HG03108 (cell line): ENCODE data around the gene CWC15.
"Not testable (repeated sequence)": the region's sequence is repeated elsewhere in the genome, so short reads cannot be mapped to it uniquely, and the experiment has no call there.

Experiments
- ATAC-seq: cut with Tn5 transposase; IDR thresholded peaks from one replicate; pipeline ENCODE4 v1.9.1; 2021; ENCODE audit warnings: moderate library complexity; ENCODE audit not compliant: unreplicated experiment

CWC15 gene

DNA sequence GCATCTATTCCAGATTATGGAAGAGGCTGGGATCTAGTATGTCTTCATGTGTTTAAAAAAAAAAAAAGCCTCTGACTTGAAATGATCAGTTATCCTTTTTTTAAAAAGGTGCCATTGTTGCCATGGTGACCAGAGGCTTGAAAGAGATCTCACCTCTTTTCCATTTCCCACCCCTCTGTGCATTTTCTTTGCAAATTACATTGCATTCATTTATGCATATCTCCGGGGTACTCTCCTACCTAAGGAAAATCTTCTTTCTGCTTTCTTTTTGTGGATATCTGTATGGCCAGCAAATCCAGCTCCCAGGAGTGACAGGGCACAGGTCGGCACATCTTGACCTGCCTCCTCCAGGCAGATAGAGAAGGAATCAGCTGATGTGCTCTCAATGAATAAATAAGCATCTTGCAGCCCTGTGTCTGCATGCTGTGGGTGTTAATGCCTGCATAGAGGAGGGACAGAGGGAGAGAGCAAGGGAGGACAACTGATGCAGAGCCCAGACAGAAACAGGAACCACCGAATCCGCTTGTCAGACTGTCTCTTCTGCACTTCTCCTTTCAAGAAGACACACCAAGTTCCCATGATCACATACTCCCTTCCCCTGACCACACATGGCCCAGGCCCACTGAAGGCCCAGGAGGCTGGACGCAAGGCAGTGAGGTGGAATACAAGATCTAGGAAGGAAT is 50.9 kb downstream of the CWC15 start:
- no peak for ATAC-seq

DNA sequence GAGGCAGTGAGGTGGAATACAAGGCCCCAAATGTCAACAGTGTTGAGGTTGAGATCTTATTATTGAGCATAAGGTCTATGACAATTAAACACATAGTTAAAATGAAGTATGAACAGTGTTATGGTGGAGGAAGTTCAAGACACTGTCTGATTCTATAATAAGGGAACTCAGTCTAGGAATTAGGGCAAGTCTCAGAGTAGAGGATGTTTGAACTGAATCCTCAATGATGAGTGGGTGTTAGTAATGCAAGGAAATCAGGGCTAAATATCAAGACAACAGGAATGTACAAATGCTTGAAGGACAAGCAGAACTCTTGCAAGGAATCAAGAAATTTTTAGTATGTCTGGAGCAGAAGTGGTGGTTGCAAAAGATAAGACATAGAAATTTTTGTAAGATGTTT is 53.0 kb downstream of the CWC15 start:
- ATAC-seq, result no peak

DNA sequence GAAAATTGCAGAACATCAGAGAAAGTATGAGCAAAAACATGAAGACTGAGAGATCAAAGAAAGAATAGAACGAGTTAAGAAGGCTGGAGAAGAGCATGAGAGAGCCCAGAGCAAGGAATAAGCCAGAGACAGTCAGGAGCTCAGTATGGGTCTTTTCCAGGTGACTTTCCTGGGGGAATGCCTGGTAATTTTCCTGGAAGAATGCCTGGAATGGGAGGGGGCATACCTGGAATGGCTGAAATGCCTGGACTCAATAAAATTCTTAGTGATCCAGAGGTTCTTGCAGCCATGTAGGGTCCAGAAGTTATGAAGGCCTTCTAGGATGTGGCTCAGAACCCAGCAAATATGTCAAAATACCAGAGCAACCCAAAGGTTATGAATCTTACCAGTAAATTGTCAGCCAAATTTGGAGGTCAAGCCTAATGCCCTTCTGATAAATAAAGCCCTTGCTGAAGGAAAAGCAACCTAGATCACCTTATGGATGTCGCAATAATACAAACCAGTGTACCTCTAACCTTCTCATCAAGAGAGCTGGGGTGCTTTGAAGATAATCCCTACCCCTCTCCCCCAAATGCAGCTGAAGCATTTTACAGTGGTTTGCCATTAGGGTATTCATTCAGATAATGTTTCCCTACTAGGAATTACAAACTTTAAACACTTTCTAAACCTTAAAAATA is 59.5 kb downstream of the CWC15 start:
- not testable (repeated sequence) for ATAC-seq

DNA sequence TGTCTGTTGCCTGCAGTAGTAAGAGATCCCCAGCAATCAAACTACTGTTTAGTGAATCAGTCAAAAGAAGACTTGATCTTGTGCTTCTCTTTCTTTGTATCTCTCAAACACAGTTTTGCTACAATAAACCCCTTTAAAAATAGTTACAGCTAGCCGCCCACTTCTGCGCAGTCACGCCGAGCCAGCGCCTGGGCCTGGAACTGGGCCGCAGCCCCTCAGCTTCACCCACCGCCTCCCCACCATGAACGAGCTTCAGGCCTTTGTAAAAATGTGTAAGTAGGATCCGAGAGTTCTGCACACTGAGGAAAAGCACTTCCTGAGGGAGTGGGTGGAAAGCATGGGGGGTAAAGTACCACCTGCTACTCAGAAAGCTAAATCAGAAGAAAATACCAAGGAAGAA is 60.5 kb downstream of the CWC15 start:
- ATAC-seq, result no peak
